HG03342 (cell line): ENCODE data around the gene LRRC14B.
"Not testable (repeated sequence)": the region's sequence is repeated elsewhere in the genome, so short reads cannot be mapped to it uniquely, and the experiment has no call there.

Experiments used
- ATAC-seq: cut with Tn5 transposase; IDR thresholded peaks from one replicate; pipeline ENCODE4 v1.9.1; 2021; ENCODE audit warnings: mild to moderate bottlenecking, moderate library complexity; ENCODE audit not compliant: unreplicated experiment

LRRC14B gene

DNA sequence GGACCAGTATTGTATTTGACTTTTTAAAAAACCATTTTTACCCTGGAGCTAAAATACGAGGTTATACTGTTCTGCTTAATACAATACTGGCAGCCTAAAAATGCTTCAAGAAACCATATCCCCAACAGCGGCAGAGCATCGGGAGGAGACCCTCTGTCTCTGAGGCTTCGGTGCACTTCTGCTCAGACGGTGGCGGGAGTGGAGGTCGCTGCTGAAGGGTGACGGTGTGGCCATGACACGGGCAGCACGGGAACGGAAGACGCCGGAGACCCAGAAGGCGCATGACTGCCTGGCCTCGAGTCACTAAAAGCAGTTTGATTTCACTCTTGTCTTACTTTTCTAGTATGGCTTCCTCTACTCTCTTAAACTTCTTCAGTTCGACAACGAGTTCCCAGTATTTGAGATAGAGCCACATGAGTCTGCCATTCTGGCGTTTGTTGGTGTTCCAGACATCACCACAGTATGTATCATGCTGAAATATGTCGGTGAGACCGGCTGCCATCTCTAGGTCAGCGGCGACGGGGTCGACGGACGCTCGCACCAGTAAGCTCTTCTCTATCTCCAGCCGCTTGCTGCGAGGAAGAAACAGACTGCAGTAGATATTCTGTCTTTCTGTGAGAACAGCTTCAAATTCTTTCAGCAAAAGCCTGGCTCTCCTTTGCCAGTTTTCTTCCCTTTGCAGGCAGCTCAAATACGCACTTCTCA lies 13.8 kb downstream of the LRRC14B start:
- ATAC-seq = no peak

DNA sequence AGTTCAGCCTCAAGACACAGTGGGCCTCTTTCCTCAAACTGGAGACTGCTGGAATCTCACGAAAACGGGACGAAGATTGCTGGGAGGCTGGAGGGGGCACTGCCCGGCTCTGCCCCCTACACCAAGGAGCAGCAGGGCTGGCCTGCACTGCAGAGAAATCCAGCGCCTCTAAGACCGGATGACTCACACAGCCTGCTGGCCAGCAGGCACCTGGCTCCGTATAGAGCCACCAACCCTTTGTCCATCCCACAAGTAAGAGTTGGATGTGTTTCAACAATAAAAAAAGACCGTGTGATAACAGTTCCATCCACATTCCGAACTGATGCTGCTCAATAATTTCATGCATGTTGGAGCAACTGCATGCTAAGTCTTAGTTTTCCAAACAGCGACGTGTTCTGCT lies 15.1 kb downstream of the LRRC14B start:
- no peak for ATAC-seq

DNA sequence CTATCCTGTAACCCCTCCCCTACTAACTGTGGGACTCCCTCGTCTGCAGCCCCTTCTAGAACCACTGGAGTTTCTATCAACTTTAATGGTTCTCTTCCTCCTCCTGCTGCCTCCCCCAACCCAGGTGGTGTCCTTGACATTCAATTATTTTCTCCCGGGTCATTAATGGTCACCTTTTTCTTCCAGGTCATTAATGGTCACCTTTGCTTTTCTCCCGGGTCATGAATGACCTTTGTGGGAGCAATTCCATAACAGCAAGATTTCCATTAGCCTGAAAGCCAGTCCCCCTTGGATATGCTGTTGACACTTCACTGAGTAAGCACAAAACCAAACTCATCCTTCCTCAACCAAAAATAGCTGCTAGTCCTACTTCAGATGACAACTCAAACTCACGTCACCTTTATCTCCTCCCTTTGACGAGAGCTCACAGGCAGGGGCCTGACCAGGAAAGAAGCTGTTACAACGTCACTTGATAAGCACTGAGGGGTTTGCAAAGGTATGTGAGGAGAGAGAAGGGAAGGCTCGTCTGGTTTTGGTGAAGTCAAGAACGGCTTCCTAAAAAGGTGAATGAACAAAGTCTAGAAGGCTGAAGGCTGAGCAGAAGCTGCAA lies 15.7 kb downstream of the LRRC14B start:
- no peak for ATAC-seq

DNA sequence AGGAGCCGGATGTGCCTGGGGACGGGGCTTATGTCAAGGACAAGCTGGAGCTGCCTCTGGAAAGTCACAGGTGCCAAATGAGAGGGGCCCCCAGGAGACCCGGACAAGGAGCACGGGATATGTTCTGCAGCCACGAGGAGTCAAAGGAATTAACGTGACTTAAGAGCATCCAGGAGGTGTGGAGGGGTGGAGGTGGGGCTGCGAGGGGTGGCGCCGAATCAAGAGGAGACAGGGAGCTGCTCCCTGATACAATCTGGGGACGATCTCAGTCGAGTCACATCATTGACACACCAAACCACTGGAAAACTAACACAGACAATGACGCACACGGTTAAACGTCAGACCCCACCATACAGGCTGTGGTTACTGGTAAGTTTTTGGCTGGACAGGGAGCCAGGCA lies 16.3 kb downstream of the LRRC14B start:
- ATAC-seq = no peak

DNA sequence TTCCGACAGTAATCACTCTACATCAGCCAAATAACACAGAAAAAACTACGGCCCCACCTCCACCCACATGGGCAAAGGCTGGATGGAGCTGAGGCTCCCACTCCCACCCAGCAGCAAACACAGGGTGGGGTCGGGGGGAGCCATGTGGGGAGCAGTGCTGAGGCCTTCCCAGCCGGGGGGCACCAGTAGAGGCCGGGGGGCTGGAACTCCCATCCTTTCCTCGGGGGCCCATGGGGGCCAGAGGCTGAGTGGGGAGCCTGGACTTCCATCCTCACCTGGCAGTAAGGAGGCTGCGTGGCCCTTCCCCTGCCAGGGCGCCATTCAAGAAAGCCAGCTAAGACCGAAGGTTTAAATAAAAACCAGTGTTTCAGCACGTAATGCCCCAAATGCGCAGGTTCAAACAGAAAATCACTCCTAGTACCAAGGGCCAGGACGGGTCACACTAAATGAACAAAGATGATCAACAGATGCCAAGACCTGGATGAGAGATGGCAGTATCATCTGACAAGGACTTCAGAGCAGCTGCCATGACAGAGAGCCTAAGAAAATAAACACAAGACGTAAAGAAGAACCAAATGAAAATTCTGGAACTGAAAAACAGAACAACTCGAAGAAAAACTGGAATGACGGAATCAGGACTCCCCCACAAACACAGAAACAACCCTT lies 17.3 kb downstream of the LRRC14B start:
- ATAC-seq = no peak

DNA sequence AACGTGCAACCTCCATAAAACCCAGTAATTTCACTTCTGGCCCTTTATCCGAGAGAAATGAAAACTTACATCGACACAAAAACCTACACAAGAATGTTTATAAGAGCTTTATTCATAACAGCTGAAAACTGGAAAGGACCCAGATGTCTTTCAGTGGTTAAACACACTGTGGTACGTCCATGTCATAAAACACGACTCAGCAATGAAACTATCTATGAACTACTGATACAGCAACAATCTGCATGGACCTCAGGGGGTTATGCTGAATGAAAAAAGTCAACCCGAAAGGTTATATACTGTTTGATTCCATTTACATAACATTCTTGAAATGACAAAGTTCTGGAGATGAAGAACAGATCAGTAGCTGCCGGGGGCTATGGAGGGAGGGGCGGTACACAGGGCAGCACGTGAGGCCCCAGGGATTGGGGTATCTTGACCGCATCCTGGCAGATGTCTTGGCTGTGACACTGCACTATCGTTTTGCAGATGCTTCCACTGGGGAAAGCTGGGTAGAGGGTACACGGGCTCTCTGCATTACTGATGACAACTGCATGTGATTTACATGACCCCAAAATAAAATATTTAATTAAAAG lies 22.6 kb downstream of the LRRC14B start:
- no peak for ATAC-seq

DNA sequence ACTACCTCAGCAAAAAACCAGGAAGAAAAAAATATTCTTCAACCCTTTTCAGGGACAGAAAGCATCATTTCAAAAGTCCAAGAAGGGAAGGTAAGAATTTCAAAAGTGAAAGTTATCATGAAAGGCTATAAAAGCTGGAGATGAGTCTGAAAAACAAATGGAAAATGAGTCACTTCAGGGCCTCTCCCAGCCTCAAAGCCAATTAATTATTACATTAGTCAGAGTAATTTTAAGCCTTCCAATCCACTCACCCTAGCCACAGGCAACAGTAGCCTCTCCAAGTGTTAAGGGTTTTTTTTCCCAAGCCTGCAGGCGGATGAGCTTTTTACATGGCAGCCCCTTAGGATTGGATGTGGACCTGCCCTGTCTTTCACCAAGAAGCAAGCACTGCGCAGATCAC lies 24.0 kb downstream of the LRRC14B start:
- not testable (repeated sequence) for ATAC-seq

DNA sequence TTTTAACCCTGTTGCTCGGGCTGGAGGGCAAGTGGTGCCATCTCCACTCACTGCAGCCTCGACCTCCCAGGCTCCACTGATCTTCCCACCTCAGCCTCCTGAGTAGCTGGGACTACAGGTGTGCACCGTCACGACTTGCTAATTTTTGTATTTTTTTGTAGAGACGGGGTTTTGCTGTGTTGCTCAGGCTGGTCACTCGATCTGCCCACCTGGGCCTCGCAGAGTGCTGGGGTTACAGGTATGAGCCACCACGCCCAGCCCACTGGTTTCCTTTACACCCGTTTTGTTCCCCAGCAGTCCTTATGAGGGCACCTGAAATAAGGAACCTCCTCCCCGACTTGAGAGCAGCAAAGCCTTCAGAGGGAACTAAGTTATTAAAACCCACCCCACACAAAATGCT lies 24.8 kb downstream of the LRRC14B start:
- ATAC-seq = not testable (repeated sequence)

DNA sequence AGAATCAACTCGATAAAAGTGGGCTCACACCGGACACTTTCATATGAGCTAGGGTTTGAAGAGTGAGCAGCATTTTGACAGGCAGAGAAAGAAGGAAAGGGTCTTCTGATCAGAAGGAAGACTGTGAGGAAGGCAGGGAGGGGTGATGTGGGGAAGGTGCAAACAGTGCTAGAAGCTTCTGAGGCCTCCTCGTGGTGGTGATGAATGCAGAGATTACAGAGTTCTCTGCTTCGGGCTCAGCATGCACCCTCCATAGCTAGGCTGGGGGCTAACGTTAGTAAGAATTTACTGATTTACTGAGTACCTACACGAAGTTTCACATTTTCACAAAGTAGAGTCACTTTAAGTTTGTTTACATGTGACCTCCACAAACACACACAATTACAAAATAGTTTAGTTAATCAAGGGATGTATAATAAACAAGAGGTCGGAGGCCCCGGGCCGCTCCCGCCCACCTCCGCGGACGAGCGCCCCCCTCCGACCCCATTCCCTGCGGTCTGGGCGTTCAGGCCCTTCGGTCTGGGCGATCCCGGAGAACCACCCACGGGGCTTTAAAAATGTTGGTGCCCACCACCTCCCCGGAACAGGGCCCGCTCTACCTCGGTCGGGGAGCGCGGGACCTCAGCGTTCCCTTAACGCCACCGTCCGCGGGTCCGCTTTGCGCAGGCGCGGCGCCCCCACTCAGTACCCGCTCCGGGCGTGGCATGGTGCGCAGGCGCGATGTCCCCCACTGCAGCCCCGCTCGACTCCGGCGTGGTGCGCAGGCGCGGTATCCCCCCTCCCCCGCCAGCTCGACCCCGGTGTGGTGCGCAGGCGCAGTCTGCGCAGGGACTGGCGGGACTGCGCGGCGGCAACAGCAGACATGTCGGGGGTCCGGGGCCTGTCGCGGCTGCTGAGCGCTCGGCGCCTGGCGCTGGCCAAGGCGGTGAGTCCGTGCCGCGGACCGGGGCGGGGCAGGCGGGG lies 26.5 kb downstream of the LRRC14B start, which contains the start of the genes CCDC127 and SDHA:
TSS of gene CCDC127 (minus strand) at position 660 of the 963 bp plus-strand sequence. CDS start 1,304 bp downstream, outside the sequence.
TSS of gene SDHA (plus strand) at position 827 of the 963 bp plus-strand sequence. CDS start at position 863, 36 bp downstream.
- peak; percentile 76 for ATAC-seq

DNA sequence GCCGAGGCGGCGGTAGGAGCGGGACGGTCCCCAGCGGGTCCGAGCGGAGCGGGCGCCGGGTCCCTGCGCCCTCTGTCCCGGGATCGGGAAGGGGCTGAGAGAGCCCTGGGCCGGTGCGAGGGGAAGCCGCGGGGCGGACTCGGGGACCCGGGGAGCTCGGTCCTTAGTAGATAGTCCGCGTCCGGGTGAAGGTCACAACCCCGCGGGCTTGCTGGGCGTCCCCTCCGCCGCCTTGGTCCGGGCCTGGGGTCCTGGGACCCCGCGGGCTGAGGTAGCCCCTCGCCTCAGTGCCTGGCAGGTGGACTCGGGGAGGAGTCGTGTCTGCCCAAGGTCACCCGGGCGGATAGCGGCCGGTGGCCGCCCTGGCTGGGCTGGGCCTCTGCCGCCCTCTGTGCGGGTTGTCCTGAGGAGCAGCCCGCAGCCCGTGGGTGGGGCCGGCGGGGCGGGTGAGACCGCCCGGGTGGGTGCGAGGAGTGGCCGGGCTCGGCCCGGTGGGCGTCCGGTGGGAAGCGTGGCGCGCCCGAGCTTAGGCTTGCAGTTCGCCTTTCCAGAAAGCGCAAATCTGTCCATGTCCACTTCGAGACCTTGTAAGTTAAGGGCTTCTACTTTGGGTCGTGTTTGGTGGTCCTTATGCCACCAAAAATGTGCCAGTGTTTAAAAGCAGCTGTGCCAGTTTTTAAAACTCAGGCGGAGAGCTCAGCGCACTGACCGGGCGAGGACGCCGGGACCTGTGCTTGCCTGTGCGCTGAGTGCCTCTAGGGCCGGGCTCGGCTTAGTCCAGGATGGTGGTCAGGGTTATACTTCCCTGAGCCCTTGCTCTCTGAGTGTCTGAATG lies 27.4 kb downstream of the LRRC14B start:
- ATAC-seq = peak; percentile 18

DNA sequence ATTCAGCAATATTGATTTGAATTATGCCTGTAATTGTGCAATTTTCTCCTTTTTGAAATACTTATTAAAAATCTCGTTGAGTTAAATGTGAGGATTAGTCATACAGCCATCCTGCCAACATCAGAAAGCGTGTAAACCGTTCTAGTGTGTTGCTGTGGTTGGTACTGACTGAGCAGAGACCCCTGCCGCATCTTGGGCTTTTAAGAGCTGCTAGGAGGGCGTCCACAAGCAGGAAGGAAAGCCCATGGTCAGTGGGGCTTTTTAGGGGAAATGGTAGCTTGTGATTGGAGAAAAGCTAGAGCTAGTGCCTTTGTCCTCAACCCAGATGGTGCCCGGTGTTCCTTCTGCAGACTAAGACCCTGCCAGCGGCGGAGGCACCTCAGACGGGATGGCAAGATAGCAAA lies 28.2 kb downstream of the LRRC14B start:
- no peak for ATAC-seq

DNA sequence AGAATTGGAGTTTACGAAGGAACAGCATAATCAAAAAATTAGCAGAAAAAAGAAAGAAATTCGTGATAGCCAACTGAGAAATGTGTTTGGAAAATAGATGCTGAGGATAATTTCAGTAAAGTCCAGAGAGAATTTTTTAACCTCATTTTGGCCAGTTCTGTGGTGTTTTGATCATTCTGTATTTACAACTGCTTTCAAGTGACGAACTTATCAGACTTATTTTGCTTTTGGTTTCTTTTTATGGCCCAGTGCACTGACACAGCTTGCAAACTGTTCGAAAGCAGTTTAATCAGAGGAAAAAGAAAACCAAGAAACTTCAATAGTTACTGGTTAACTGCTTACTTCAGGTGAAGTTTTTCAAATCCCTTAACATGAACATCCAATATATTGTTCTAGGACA lies 28.7 kb downstream of the LRRC14B start:
- peak; percentile 25 for ATAC-seq

DNA sequence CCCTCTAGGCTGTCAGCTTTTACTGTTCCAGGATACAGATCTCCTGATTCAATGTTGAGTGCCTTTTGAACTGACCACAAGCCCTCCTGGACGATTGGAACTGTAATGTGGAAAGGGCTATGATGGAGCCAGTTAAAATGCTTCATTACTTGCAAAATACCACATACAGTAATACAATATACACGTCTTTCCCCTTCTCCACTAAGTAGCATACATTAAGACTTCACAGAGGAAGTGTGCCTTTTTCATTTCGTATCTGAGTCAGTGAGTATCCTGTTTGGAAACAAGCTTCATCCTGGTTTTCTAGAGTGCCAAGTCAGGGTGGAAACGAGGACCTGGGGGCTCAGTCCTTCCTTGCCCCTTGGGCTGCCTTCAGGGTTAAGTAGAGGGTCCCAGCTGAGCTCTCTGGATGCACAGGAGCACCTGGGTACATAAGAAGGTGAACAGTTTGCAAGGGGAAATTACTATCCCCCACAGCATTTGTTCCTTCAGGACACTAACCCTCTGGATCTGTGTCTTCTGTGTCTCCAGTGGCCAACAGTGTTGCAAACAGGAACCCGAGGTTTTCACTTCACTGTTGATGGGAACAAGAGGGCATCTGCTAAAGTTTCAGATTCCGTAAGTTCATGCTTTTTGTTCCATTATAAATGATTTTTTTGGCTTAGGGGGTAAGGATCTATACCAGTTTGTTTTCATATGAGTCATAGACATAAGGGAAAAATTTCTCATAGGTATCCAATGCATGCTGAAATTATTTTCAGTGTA lies 31.8 kb downstream of the LRRC14B start:
- ATAC-seq = not testable (repeated sequence)

DNA sequence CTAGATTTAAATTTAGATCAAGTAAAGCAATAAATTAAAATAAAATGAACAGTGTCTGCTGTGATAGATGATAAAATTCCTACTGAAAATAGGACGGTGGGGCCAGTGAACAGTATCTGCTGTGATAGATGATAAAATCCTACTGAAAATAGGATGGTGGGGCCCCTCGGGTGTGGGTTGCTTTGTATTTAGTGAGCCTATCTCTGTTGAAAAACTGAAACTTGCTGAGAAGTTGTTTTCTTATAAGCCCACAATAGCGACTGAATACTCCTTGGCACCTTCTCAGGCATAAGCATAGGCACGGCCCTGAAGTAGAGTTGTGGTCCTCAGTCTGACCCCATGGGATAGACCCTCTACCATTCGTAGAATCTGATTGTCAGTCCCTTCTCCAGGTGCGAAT lies 32.5 kb downstream of the LRRC14B start:
- ATAC-seq = no peak

DNA sequence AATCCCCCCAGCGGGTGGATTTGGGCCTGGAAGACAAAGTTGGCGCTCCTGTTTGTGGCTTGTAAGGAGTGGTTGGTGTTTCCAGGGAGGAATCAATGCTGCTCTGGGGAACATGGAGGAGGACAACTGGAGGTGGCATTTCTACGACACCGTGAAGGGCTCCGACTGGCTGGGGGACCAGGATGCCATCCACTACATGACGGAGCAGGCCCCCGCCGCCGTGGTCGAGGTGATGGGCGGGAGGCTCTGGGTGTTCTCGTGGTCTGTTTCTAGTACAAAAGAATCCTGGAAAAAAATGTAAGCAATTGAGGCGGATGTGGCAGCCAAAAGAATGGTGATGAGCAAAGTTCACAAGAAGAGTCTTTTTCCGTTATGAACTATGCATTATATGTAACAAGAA lies 34.0 kb downstream of the LRRC14B start:
- ATAC-seq = no peak

DNA sequence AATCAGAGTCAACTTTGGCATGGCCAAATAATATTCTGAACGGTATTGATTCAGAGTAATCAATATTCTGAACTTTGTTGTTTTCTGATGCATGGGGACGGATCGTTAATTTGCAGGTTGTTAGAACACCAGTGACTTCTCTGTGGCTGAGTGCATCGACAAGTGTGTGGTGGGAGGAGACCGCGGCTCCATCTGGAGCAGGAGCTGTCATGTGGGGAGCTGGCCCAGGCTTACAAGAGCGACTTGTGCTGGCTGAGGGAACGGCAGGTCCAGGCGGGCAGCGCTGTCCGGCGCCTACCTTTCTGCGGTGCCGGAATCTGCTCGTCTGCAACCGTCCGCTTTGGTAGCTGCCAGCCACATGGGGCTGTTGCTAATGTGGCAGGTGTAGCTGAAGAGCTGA lies 36.1 kb downstream of the LRRC14B start:
- not testable (repeated sequence) for ATAC-seq

DNA sequence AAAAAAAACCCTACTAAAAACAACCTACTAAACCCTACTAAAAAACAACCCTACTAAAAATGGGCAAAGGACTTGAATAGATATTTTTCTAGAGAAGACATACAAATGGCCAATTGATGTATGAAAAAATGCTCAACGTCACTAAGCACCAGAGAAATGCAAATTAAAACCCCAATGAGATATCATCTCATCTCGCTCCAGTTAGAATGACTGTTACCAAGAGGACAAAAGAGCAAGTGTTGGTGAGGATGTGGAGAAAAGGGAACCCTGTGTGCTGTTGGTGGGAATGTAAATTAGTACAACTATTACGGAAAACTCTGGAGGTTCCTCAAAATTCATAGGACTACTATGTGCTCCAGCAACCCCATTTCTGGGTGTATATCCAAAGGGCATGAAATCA lies 37.6 kb downstream of the LRRC14B start:
- ATAC-seq = no peak

DNA sequence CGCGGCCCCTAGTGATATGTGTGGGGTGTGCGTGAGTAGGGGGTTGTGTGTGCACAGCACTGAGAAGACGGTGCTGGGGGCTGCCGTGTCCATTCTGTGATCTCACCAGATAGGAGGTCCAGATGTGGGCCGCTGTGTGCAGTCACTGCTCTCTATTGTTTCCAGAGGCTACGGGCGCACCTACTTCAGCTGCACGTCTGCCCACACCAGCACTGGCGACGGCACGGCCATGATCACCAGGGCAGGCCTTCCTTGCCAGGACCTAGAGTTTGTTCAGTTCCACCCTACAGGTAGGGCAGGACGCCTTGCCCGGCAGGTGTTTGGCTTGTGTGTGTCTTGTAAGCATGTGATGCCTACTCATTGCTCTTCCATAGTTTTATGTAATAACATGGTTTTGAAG lies 39.4 kb downstream of the LRRC14B start:
- no peak for ATAC-seq

DNA sequence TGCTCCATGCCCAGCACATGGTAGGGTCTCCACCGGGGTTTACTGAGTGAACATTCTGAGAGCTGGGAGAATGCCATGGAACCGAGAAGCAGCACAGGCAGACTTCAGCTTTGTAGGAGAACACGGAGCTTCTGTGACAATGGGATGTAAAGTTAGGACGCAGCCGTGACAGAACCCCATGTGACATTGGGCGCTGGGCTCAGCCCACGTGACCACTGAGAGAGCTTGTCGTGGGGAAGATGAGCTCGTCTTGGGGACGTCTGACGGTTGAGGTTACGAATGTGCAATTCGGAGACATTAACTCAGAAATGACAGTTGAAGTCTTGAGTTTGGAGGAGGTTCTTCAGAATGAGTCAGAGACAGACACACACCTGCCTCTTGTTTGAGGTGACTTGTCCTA lies 40.4 kb downstream of the LRRC14B start:
- ATAC-seq = no peak
